GM21423 (cell line): Measurements from ENCODE around the gene TPST1.
"Not testable (repeated sequence)": the region's sequence is repeated elsewhere in the genome, so short reads cannot be mapped to it uniquely, and the experiment has no call there.

Experiments used
- ATAC-seq: cut with Tn5 transposase; IDR thresholded peaks from one replicate; pipeline ENCODE4 v1.9.1; 2021; ENCODE audit warnings: mild to moderate bottlenecking, moderate library complexity; ENCODE audit not compliant: unreplicated experiment

The TPST1 gene

GRCh38 chr7:66324985-66325384 lies 119.9 kb downstream of the TPST1 start:
- not testable (repeated sequence) for ATAC-seq

DNA sequence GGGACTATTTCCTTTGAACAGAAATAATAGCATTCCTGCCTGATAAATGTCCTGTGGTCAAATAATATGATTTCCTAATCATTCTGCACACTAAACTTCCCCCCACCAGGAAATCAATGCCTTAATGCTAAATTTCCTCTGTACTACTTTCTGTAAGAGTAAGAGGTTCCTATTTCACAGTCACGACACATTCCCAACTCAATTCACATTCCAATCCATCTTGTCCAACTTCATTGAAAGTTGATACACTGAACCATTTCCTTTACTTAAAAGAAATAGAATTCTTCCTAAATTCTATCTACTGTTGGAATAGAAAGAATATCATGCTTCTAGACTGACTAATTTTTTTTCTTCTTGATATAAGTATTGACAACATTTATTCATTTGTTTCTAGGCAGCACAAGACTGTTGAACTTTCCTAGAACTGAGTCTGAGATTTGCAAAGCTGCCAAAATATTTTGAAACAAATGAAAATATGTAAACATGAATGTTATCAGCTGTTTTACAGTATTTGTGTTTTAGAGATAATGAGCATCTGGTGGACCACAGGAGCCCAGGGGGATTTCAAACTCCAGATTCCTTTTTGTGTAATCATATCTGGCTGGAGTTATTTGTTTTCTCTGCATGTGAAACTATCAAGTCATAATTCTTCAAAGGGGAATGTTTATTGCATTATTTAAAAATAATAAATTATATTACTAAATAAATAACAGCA lies 121.5 kb downstream of the TPST1 start:
- no peak for ATAC-seq

DNA sequence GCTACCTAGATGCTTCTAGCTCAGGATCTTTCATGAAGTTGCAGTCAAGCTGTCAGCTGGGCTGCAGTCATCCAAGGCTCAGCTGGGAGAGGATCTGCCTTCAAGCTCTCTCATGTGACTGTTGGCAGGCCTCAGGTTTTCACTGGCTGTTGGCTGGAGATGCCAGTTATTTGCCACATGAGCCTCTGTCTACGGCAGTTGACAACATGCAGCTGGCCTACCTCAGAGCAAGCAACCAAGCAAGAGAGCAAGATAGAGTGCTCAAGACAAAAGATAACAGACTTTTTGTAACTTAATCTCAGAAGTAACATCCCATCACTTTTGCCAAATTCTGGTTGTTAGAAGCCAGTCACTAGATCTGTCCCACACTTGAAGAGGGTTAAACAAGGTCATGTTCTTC lies 125.8 kb downstream of the TPST1 start:
- no peak for ATAC-seq

DNA sequence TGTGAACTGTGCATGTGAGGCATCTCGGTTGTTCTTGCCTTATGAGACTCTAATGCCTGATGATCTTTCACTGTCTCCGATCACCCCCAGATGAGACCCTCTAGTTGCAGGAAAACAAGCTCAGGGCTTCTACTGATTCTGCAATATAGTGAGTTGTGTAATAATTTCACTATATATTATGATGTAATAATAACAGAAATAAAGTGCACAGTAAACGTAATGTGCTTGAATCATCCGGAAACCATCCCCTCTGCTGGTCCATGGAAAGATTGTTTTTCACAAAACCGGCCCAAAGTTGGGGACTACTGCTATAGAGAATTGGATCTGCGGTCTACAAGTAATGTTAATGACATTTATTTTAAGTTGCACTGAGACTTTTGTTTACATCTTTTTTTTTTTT lies 126.7 kb downstream of the TPST1 start:
- no peak for ATAC-seq

- no peak for ATAC-seq
These were observed 128.3 kb downstream of the TPST1 start for GRCh38 chr7:66333443-66333842.

DNA sequence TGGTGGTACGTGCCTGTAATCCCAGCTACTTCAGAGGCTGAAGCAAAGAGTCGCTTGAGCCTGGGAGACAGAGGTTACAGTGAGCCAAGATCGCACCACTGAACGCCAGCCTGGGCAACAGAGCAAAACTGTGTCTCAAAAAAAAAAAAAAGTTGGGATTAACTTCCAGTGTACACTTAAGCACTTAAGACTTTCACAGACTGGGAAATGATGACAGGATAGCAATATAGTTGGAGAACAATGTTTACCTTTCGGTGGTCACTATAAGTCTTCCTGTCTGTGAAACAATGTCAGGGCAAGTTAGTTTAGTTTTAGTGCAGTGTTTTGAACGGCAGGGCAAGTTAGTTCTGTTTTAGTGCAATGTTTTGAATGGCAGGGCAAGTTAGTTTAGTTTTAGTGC lies 130.2 kb downstream of the TPST1 start:
- no peak for ATAC-seq

DNA sequence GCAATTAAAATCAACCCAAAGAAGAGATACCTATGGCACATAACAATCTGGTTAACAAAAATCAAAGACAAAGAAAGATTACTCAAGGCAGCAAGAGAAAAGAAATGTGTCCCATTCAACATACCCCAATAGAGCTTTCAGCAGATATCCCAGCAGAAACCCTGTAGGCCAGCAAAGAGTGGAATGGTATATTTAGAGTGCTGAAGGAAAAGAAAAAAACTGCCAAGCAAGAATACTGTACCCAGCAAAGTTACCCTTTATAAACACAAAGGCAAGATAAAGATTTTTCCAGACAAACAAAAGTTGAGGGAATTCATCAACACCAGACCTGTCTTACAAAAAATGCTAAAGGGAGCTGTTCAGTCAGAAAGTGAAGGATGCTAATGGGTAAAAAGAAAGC lies 131.6 kb downstream of the TPST1 start:
- ATAC-seq: no peak

DNA sequence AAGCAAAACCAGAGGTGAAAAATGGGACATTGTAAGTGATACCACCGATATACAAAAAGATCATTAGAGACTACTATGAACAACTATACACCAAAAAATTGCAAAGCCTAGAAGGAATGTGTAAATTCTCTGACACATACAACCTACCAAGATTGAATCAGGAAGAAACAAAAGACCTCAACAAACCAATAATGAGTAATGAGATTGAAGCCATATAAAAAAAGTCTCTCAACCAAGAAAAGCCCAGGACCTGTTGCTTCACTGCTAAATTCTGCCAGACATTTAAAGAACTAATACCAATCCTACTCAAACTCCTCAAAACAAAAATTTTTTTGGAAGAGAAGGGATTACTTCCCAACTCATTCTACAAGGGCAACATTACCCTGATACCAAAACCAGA lies 134.0 kb downstream of the TPST1 start:
- ATAC-seq: no peak

- no peak for ATAC-seq
These were observed 139.0 kb downstream of the TPST1 start for GRCh38 chr7:66344166-66344565.

DNA sequence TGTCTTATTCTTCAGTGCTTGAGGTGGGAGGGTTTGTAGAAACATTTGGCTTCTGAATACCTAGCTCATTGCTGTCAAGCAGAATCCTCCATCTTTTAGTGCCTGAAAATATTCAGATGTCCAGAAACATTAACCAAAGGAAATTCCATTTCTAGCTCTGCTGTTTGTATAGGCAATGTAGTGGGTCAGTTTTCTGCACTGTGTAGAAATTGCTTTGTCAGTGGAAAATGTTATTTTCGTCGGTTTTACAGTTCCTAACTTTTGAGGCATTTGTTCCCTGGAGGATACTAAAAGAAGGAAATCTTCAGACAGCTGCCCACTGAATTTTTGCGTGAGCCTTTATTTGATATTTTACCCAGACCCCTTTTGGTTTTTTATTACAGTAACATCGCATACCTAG lies 143.4 kb downstream of the TPST1 start:
- no peak for ATAC-seq

DNA sequence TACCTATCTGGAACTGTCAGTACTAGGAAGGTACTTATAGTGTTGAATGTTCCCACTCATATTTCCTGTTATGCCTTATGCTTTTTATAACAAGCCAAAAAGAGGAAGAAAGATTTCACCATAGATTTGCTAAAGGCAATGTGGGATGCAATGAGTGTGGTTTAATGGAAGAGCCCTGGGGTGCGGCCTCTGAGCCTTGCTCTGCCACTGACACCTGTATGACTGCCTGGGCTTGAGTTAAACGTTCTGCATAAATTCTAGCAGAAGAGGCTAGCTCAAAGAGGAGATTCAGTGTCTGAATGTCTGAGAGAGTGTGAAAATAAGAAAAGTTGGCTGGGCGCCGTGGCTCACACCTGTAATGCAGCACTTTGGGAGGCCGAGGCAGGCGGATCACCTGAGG lies 143.8 kb downstream of the TPST1 start:
- no peak for ATAC-seq

- ATAC-seq: no peak
These were observed 146.9 kb downstream of the TPST1 start for GRCh38 chr7:66352071-66352470.

DNA sequence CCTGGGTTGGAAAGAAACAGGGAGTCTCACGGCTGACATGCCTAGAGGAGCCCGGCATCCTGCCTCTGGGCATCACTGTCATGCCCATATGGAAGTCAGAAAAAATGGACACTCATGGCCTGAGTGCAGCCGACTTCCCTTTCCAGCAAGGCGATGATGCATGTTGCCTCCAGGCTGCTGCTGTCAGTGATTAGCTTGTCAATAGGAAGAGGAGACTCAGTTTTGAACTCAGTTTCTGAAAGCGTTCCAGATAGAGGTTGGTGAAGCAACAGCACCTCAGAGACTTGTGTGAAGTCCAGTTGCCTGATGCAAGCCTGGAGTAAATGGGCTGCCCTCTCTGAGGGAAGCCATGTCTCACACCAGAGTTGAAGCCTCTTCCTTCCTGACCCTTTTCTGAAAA lies 148.4 kb downstream of the TPST1 start:
- no peak for ATAC-seq

GRCh38 chr7:66355756-66356155 lies 150.6 kb downstream of the TPST1 start:
- ATAC-seq: no peak

DNA sequence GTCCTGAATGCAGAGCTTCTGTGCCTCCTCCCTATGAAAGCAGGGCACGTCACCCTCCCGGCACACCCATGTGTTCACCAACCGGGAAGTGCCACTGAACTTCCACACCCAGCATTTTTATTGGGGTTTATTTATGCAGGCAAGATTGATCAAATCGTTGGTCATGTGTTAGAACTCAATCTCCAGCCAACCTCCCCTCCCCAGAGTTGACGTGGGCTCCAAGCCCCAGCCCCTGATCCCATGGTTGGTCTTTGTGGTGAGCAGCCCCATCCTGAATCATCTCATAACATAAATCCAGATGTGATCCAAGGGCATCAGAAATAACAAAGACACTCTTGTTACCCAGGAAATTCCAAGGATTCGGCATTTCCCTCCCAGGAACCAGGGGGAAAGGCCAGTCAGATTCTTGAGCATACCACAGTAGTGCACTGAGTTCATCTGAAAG lies 151.2 kb downstream of the TPST1 start:
- no peak for ATAC-seq

GRCh38 chr7:66357087-66357486 lies 152.0 kb downstream of the TPST1 start:
- no peak for ATAC-seq

DNA sequence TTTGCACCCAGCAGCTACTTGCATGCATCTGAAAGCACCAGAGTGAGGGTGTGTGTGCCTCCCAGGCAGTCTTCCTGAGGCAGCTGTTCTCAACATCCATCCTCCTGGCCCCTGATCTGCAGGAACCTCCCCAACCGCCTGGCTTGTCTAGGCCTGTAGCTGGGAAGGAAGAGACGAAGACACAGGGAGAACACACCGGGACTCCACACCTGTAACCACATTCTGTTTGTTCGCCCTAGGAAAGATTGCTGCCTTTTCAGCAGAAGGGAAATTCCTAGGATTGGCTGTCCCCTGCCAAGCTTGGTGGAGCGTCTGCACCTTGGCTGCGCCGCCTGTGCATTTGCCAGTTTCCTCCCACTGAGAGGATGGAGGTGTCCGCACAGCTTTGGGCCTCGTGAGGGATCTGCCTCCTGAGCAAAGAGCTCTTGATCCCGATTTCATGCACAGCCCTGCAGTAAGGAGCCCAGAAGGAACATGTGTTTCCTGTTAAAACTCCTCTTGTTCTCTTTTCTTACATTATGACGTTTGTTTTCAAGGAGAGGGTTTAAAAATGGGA lies 154.6 kb downstream of the TPST1 start:
- ATAC-seq: no peak

DNA sequence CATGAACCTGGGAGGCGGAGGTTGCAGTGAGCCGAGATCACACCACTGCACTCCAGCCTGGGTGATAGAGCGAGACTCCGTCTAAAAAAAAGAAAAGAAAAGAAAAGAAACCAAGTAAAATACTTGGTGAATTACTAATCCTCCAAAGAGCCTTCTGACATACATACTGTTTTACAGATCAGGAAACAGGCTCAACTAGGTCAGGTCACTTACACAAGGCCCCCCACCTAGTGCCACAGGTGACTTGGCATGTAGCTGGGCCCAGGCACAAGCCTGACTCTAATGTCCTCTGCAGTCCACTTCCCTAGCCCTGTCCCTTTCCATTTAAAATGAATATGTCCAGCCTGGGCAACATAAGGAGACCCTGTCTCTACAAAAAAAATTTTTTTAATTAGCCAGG lies 157.0 kb downstream of the TPST1 start:
- ATAC-seq: no peak

- ATAC-seq: no peak
These were observed 158.5 kb downstream of the TPST1 start for GRCh38 chr7:66363635-66364034.

- not testable (repeated sequence) for ATAC-seq
These were observed 159.9 kb downstream of the TPST1 start for GRCh38 chr7:66365031-66365430.

GRCh38 chr7:66371096-66371824 lies 166.1 kb downstream of the TPST1 start:
- ATAC-seq: no peak

GRCh38 chr7:66374141-66374840 lies 169.2 kb downstream of the TPST1 start:
- not testable (repeated sequence) for ATAC-seq
